GM12878 (cell line): Measurements from ENCODE around the gene RASGRP3.

Source experiments
- ATF7 ChIP-seq: fragments of 450-650 bp; IDR thresholded peaks from 2 replicates; pipeline ENCODE4 v1.6.1; 2016; ENCODE audit warnings: low read depth, mild to moderate bottlenecking
- BHLHE40 ChIP-seq, 2 experiments: fragments of 450-650 bp in 1 of 2; IDR thresholded peaks; 2 replicates each; pipeline ENCODE4 v1.6.1; 2011 to 2017; ENCODE audit warnings: low read depth in 2 of 2, borderline replicate concordance in 1 of 2, improper control_type of control experiment in 1 of 2, low read length in 1 of 2, mild to moderate bottlenecking in 1 of 2
- CEBPB ChIP-seq, 2 experiments: fragments of 150-350 bp in 1 of 2; IDR thresholded peaks; 2 replicates each; pipeline ENCODE4 v1.6.1; 2012 to 2014; ENCODE audit warnings: low read depth in 2 of 2, low read length in 2 of 2, borderline replicate concordance in 1 of 2, inconsistent platforms in 1 of 2
- CHD2 ChIP-seq: IDR thresholded peaks from 2 replicates; pipeline ENCODE4 v1.6.1; 2011; ENCODE audit warnings: low read depth, low read length, improper control_type of control experiment, borderline replicate concordance
- HDGF ChIP-seq: fragments of 450-650 bp; IDR thresholded peaks from 2 replicates; pipeline ENCODE4 v1.6.1; 2016; ENCODE audit warnings: antibody characterized with exemption
- NFYB ChIP-seq: IDR thresholded peaks from 2 replicates; pipeline ENCODE4 v1.6.1; 2011; ENCODE audit warnings: low read depth, mild to moderate bottlenecking, low read length, improper control_type of control experiment, moderate library complexity; ENCODE audit not compliant: insufficient read depth
- NR2C1 ChIP-seq: fragments of 450-650 bp; IDR thresholded peaks from 2 replicates; pipeline ENCODE4 v1.6.1; 2017; ENCODE audit warnings: antibody characterized with exemption, mild to moderate bottlenecking, moderate library complexity
- POLR2A ChIP-seq: IDR thresholded peaks from 2 replicates; pipeline ENCODE4 v1.6.1; 2011; ENCODE audit warnings: low read depth, mild to moderate bottlenecking, low read length
- POLR2AphosphoS2 ChIP-seq: IDR thresholded peaks from 2 replicates; pipeline ENCODE4 v1.6.1; 2011; ENCODE audit warnings: low read depth, mild to moderate bottlenecking, low read length, improper control_type of control experiment, moderate library complexity
- ZNF274 ChIP-seq: IDR thresholded peaks from one replicate; pipeline ENCODE4 v1.8.0; 2011; ENCODE audit not compliant: insufficient read length, insufficient read depth
- TF ChIP-seq, protein P1 (sequence below): IDR thresholded peaks from 2 replicates; pipeline ENCODE4 v1.6.1; 2012; ENCODE audit warnings: low read depth, low read length, improper control_type of control experiment
- TF ChIP-seq, protein P2 (sequence below): IDR thresholded peaks from 2 replicates; pipeline ENCODE4 v1.6.1; 2011; ENCODE audit warnings: low read depth, low read length, improper control_type of control experiment, borderline replicate concordance
- TF ChIP-seq, protein P3 (sequence below), 3 experiments: IDR thresholded peaks in 2 of 3; conservative IDR thresholded peaks in 1 of 3; 2 replicates each; pipeline ENCODE4 v1.5.1; 2011; ENCODE audit warnings: low read depth in 3 of 3, low read length in 3 of 3, mild to moderate bottlenecking in 3 of 3, control low read depth in 2 of 3, moderate library complexity in 2 of 3, inconsistent platforms in 1 of 3, mixed read lengths in 1 of 3; ENCODE audit not compliant: control insufficient read depth in 2 of 3, insufficient read depth in 1 of 3; ENCODE audit errors: extremely low read depth in 1 of 3

DNA sequence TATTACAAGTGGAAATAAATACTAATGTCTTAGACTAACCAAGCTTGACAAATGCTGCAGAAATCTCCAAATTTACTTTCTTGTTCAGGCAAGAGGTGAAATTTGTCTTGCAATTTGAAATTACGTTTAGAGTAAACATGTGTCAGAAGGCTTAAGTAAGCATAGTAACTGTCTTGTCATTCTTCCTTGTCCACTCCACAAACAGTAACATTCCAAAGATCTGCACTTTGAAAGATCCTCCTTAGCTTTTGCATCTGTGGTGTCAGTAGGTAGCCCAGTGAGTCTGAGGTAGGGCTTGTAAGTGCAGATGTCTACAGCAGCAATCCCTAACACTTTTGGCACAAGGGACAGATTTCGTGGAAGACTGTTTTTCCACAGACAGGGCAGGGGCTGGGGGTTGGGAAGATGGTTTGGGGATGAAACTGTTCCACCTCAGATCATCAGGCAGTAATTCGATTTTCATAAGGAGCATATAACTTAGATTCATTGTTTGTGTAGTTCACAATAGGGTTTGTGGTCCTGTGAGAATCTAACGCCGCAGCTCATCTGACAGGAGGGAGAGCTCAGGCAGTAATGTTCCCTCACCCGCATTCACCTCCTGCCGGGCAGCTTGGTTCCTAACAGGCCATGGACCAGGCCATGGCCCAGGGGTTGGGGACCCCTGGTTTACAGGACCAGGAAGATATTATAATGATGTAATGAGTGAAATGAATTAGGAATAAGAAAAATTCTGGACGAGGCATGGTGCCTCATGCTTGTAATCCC lies 18.6 kb downstream of the RASGRP3 start:
- TF ChIP-seq, protein P1, sequence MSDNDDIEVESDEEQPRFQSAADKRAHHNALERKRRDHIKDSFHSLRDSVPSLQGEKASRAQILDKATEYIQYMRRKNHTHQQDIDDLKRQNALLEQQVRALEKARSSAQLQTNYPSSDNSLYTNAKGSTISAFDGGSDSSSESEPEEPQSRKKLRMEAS, result no peak
- TF ChIP-seq NR2C1, result no peak
- no peak for TF ChIP-seq ZNF274
- TF ChIP-seq POLR2AphosphoS2, result no peak
- no peak for TF ChIP-seq POLR2A
- TF ChIP-seq, protein P2, sequence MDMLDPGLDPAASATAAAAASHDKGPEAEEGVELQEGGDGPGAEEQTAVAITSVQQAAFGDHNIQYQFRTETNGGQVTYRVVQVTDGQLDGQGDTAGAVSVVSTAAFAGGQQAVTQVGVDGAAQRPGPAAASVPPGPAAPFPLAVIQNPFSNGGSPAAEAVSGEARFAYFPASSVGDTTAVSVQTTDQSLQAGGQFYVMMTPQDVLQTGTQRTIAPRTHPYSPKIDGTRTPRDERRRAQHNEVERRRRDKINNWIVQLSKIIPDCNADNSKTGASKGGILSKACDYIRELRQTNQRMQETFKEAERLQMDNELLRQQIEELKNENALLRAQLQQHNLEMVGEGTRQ, result no peak
- no peak for TF ChIP-seq BHLHE40 (IDR thresholded peaks at IDR 0.05; ENCODE audit: borderline replicate concordance in 1 of 2, low read depth in 2 of 2, low read length in 1 of 2)
- TF ChIP-seq CEBPB (IDR thresholded peaks at IDR 0.05; ENCODE audit: borderline replicate concordance in 1 of 2, low read depth in 2 of 2, low read length in 2 of 2), result no peak
- no peak for TF ChIP-seq CHD2
- no peak for TF ChIP-seq NFYB
- TF ChIP-seq HDGF, result no peak
- TF ChIP-seq ATF7, result no peak
- TF ChIP-seq, protein P3, sequence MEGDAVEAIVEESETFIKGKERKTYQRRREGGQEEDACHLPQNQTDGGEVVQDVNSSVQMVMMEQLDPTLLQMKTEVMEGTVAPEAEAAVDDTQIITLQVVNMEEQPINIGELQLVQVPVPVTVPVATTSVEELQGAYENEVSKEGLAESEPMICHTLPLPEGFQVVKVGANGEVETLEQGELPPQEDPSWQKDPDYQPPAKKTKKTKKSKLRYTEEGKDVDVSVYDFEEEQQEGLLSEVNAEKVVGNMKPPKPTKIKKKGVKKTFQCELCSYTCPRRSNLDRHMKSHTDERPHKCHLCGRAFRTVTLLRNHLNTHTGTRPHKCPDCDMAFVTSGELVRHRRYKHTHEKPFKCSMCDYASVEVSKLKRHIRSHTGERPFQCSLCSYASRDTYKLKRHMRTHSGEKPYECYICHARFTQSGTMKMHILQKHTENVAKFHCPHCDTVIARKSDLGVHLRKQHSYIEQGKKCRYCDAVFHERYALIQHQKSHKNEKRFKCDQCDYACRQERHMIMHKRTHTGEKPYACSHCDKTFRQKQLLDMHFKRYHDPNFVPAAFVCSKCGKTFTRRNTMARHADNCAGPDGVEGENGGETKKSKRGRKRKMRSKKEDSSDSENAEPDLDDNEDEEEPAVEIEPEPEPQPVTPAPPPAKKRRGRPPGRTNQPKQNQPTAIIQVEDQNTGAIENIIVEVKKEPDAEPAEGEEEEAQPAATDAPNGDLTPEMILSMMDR (IDR thresholded peaks at IDR 0.05 in 2 of 3, conservative IDR thresholded peaks at IDR 0.05 in 1 of 3; ENCODE audit: control insufficient read depth in 2 of 3, extremely low read depth in 1 of 3, insufficient read depth in 1 of 3, low read depth in 3 of 3, low read length in 3 of 3), result no peak
